Measurements from ENCODE around the gene CSNK1A1.
"Not testable (repeated sequence)": the region's sequence is repeated elsewhere in the genome, so short reads cannot be mapped to it uniquely, and the experiment has no call there.

CSNK1A1 gene

DNA sequence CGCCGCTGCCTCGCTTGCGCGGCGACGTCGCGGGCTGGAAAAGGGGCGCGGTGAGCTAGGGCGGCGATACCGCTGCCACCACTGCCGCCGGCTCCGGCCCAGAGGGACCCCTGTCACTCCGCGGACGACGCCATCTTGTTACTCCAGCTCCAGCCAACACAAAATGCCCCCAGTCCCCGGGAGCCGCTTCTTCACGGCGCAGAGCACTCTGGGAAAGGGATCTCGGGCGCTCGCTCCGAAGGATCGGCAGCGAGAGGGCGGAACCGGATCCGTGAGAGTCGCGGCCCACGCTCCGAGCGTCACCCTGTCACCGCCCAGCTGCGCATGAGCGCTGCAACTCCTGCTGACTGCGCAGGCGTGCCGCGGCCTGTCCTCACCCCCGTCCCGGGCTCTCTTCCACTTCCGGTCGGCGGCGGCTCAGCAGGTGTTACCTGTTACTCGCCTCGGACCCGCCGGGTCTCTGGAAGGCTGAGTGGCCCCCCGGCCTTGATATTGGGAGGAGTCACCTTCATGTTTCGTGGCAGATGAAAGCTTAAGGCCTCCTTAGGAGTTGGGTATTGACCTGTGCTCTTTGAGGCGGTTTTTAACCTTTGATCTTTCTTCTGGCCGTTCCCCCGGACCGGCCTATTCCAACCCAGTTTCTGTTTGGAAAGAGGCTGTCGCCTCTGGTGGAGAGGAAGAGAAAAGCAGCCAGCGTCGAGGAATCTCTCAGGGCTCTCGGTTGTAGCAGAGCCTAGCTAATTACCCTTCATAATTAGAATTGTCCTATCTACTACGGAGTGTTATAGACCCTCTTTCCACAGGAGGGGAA, at the start of gene CSNK1A1:
CSNK1A1 (minus strand) TSS at position 213 of the 811 bp plus-strand sequence. CDS start 475 bp downstream, outside the sequence.
- in situ Hi-C loops (cut with MboI; ENCODE audit: low sequenced_read_pairs) = loop anchor here (25.0 kb wide), 1 partner anchor 414 kb away; the partner anchor contains the start of gene ABLIM3

DNA sequence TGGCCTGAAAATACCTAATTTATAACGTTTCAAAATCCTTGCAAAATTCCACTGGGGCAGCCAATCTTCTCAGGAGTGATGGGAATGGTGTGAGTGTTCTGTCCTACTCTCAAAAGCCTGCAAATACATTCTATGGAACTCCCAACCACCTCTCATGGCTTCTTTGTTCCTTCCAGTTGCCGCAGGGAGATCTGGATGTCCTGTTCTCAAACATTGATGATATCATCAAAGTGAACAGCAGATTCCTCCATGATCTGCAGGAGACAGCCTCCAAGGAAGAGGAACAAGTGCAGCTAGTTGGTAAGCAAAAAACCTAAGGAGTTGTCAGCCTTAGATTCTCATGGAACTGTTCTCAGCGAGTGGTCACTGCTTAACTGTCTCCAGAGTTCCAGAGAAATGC, 49.7 kb upstream of the CSNK1A1 start:
- in situ Hi-C loops (cut with MboI; ENCODE audit: low sequenced_read_pairs) = no loop called here

DNA sequence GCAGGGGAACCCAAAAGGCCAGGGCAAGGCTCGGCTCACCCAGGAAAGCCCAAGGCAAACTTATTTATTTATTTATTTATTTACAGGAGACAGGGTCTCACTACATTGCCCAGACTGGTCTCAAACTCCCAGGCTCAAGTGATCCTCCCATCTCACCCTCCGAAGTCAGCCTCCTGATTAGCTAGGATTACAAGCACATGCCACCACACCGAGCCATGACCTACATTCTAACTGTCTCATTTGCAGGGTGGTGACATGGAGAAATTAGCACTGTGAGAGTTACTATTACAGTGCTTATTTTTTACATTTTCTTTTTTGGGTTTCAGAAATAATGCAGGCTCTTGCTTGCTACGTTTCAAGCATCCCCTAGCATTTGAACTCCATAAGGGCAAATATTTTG, 48.1 kb upstream of the CSNK1A1 start:
- in situ Hi-C loops (cut with MboI; ENCODE audit: low sequenced_read_pairs) = no loop called here

DNA sequence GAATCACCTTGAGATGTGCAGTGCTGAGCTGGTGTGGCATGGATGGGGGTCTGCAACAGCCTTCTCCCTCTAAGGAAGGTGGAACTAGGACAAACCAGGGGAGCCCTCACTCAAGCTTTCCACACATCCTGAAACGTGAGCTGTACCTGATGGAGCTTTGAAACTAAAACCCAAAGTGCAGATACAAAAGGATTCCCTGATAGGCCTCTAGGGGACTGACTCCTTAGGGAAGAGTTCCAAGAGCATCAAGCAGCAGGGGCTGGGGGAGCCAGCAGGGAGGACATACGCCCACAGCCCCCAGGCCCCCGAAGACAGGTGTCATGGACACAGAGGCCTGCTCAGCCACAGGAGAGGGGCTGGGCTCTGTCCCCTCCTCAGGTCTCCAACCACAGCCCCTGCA, 47.7 kb upstream of the CSNK1A1 start:
- in situ Hi-C loops (cut with MboI; ENCODE audit: low sequenced_read_pairs) = no loop called here

DNA sequence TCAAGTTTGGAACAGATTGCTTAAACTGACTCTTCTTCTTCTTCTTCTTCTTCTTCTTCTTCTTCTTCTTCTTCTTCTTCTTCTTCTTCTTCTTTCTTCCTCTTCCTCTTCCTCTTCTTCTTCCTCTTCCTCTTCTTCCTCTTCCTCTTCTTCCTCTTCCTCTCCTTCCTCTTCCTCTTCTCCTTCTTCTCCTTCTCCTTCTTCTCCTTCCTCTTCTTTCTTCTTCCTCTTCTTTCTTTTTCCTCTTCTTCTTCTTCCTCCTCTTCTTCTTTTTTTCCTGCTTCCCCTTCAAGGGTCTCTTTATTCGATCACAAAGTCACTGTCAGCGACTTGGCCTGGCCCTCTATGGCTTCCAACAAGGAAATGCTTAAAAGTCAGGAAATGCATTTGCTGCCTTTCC, 47.0 kb upstream of the CSNK1A1 start:
- in situ Hi-C loops (cut with MboI; ENCODE audit: low sequenced_read_pairs) = not testable (repeated sequence)

DNA sequence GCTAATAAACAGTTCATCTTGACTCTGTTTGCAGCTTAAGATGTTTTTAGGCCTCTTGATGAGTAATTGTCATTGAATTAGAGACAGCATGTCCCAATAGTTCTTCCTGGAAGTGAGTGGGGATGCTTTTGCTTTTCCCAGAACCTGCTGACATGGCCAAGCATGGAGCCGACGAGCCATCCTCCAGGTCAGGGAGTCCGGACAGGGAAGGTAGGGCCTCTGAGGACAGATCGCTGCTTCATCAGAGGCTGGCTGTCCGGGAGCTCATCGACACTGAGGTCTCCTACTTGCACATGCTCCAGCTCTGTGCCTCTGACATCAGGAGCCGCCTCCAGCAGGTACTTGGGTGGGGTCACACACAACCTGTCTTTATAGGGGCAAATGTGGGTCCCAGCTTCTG, 46.4 kb upstream of the CSNK1A1 start:
- in situ Hi-C loops (cut with MboI; ENCODE audit: low sequenced_read_pairs) = no loop called here

DNA sequence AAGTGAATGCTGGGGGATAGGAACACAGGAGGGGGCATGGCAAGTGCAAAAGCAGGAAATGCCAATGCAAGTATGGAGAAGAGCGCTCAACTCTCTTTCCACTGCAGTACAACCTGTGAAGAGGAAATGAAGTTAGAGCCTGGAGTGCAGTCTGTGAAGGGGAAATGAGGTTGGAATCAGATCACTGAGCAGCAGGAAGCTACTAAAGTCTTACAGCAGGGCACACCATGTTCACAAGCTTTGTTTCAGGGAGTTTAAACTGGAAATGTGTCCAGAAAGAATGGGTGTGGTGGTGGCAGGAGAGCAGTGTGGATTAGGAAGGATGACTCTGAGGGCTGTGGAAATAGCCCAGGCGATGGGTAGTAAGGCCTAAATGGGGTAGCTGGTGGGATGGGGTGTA, 45.5 kb upstream of the CSNK1A1 start:
- in situ Hi-C loops (cut with MboI; ENCODE audit: low sequenced_read_pairs) = no loop called here

DNA sequence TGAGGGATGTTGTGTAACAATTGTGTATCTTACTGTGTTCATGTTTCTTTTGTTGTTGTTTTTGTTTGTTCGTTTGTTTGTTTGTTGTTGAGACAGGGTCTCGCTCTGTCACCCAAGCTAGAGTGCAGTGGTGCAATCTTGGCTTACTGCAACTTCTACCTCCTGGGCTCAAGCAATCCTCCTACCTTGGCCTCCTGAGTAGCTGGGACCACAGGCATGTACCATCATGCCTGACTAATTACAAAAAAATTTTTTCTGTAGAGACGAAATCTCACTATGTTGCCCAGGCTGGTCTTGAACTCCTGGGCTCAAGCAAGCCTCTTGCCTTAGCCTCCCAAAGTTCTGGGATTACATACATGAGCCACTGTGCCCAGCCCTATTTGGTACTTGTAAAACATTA, 43.9 kb upstream of the CSNK1A1 start:
- in situ Hi-C loops (cut with MboI; ENCODE audit: low sequenced_read_pairs) = not testable (repeated sequence)

DNA sequence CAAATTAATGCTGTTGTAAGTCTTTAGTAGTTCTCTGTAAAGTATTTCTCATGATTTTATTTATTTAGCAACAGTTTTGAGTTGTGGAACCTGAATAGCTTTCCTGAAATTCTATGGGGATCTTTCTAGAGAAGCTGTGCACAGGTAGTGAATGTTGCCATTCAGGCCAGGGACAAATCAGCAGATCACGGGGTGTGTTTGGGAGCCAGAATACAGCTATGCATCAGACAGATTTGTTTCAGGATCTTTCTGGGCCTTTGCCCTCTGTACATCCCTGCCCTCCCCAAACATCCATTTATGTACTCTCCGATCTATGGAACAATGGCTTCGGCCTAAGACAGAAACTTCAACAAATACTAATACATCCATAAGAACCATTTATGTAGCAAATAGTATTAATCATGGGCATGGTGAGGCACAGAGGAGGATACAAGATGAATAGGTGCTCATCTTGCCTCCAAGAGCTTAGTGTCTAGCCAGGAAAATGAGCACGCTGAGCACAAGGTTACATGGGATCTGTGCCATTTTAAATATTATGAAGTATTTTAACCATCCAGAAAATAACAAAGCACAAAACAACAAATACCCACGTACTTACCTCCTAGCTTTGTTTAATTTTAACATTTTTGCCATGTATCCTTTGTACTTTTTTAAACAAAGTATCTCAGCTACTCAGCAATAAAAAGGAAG, 43.1 kb upstream of the CSNK1A1 start:
- in situ Hi-C loops (cut with MboI; ENCODE audit: low sequenced_read_pairs) = no loop called here

DNA sequence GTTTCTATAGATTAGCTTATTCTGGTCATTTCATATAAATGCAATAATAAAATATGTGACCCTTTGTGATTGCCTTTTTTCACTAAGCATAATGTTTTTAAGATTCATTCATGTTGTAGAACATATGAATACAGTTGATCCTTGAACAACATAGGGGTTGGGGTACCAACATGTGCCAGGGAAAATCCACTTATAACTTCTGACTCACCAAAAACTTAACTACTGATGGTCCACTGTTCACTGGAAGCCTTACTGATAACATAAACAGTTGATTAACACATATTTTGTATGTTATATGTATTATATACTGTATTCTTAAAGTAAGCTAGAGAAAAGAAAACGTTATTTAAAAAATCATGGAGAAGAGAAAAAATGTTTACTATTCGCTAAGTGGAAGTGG, 42.1 kb upstream of the CSNK1A1 start:
- in situ Hi-C loops (cut with MboI; ENCODE audit: low sequenced_read_pairs) = no loop called here

DNA sequence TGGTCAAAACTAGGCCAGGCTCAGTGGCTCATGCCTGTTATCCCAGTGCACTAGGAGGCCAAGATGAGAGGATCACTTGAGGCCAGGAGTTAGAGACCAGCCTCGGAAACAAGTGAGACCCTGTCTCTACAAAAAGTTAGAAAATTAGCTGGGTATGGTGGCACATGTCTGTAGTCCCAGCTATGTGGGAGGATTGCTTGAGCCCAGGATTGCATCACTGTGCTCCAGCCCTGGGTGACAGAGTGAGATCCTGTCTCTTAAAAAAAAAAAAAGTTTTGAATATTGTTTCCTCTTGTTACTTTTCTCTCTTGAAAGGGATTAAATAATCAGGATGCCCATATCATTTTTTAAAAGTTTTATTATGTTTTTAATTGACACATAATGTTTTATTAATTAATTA, 37.7 kb upstream of the CSNK1A1 start:
- in situ Hi-C loops (cut with MboI; ENCODE audit: low sequenced_read_pairs) = no loop called here

DNA sequence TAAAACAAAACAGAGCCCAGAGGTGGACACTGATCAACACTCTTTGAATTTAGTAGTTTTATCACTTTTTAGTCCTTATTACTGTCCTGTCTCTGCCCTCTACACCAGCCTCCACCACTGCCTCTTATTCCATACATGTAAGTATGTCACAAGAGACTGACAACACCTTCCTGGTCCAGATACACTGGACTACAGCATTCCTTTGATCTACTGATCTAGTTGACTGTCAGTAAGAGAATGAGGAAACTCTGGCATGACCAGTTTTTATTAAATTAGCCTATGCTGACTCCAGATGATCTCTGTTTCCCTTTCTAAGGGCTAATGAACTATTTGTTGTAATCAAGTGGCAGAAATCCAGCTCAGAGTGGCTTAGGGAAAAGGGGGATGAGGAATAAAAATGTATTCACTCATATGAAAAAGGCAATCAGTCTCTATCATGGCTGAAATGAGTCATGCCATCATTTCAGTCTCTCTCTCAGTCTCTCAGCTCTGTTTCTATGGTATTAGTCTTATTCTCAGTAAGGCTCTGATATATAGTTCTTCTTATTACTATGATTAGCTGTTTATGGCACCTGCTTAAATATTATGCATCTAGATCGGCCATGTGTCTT, 35.6 kb upstream of the CSNK1A1 start:
- in situ Hi-C loops (cut with MboI; ENCODE audit: low sequenced_read_pairs) = no loop called here

DNA sequence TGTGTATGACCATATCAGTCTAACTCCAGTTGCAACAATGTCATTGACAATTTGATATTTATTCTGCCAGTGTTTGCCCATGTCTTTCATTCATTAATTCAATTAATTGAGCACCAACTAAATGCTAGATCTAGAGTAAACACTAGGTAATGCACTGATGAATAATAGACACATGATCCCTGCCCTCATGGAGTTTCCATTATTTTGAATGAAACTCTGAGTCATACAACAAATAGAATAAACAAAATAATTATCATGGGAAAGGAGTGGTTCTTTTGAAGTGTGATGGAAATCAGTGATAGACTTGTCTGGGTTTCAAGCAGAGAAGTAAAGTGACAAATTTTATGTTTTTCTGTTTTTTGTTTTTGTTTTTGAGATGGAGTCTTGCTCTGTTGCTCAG, 34.7 kb upstream of the CSNK1A1 start:
- in situ Hi-C loops (cut with MboI; ENCODE audit: low sequenced_read_pairs) = no loop called here

DNA sequence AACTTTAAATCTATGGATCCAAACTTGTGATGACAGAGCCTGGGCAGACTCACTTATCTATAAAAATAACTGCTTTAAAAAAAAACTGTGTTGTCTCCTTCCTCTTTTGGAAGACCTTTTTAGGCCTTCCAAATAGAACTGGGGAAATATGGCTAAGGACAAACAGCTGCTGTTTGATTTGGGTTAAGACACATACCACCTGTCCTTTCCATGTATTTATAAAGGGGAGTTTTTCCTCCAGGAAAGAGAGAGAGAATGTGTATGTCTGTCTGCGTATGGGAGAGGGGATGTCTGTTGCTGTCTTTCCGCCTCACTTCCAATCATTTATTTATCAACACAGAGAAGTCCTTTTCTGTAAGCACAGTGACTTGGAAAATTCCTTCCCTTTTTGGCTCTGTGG, 32.9 kb upstream of the CSNK1A1 start:
- in situ Hi-C loops (cut with MboI; ENCODE audit: low sequenced_read_pairs) = no loop called here

DNA sequence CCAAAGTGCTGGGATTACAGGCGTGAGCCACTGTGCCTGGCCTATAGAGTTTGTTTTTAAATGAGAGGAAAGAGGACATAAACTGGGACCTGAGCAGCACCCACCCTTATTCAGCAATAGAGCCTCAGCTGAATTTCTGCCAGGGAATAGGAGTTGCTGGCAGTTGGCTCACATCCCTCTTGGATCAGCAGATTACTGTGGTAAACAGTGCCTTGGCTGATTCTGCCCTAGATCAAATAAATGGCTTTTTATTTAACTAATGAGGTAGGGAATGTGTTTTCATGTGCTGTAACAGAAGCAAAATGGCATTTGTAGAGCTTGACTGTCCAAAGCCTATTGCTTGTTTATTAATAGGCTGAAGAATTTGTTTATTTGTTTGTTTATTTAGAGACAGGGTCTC, 32.2 kb upstream of the CSNK1A1 start:
- in situ Hi-C loops (cut with MboI; ENCODE audit: low sequenced_read_pairs) = no loop called here

DNA sequence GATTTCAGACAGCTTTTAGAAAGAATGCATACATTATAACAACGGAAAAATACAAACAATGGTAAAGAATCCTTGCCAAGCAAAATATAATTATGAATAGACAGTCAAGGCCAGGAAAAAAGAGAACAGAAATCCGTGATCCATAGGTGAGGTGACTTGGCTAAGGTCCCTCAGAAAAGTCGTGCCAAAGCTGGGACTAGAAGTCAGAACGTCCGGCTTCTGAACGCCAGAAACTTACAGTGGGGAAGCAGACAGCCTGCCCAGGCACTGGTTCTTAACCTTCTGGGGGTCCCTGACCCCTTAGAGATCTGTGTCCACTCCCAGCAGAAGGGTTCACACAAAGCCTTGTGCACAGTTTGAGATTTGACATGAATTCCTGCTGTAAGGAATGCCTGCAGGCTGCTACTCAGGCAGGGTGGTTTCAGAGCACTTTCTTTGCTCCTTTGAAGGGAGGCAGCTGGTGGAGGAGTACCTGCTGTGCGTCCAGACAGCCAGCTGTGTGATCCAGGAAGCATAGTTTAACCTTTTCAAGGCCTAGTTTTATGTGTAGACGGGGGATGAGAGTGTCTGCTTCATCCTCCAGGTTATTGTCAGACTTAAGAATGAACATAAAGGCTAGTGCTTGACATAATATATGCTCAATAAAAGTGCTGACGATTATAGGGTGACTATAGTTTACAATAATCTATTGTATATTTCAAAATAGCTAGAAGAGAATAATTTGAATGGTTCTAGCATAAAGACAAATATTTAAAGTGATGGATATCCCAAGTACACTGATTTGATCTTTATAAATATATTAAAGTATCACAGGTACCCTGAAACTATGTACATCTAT, 30.9 kb upstream of the CSNK1A1 start:
- in situ Hi-C loops (cut with MboI; ENCODE audit: low sequenced_read_pairs) = no loop called here

DNA sequence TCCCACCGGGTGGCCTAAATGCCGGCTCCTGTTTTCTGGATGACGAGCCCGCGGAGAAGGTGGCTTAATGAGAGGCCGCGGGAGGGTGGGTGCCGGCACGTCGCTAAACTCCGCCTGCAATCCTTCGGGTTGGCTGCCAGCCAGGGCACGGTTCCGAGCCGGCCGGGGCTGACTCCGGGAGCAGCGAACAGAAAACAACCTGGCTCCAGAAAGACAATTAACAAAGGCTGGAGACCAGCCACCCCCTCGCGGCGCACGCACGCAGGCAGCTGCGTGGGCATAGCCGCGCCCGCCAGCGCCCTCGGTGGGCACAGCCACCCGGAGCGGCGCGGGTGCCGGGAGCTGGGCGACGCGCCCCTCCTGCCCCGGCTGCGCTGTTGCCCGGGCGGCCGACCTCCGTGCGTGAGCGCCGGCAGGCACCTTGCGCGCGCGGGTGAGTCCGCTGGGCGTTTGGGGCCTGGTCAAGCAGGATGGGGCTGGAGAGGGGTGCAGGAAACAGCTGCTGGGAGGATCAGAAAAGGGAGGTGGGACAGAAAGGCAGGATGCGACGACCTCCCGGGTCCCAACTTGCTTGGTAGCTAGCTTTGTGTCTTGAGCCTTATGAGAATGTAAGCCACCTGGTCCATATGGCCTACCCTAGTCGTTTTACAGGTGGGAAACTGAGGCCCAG, 30.1 kb upstream of the CSNK1A1 start, which contains the start of gene ARHGEF37:
ARHGEF37 (plus strand) TSS at position 307 of the 670 bp plus-strand sequence. CDS start 16,272 bp downstream, outside the sequence.
- in situ Hi-C loops (cut with MboI; ENCODE audit: low sequenced_read_pairs) = no loop called here

DNA sequence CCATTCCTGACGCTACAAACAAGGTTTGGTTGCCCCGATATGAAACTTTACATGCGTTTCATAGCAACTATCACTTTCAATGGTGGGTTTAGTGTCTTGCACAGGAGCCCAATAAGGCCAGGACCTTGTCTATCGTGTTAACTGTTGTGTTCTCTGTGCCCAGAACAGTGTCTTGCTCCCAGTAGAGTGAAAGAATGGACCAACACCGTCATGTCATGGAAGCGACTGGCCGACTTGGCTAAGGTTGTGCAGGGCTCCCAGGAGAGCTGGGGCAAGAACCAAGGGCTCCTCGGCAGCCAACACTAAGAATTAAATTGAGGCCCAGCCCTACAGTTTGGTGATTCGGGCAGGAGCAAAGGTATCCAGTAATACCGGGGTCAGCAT, 29.6 kb upstream of the CSNK1A1 start:
- in situ Hi-C loops (cut with MboI; ENCODE audit: low sequenced_read_pairs) = no loop called here

DNA sequence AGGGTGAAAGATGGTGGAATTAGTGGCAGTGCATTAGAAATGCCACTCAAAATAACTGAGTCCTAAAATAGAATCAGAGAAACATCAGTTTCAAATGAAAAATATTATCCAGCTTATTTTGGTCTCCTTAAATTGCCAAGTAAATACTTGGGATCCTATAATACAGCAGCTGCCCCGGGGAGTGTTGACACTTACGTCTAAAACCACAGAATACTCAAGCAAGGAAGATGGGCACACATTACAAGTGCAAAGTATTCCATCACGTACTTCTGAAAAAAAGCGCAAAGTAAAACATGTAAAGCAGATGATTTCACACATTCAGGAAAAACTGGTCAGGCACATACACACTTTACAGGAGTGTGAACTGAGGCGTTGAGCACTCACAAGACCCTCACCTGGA, 27.7 kb upstream of the CSNK1A1 start:
- in situ Hi-C loops (cut with MboI; ENCODE audit: low sequenced_read_pairs) = no loop called here

DNA sequence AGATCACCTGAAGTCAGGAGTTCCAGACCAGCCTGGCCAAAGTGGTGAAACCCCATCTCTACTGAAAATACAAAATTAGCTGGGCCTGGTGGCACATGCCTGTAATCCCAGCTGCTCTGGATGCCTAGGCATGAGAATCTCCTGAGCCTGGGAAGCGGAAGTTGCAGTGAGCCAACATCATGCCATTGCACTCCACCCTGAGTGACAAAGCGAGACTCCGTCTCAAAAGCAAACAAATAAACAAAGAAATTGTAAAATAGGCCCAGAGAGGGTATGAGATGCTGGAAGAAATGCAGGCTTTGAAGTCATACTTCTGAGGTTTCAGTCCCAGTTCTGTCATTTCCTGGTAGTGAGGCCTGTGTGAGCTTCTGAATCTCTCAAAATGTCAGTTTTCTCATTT, 24.8 kb upstream of the CSNK1A1 start:
- in situ Hi-C loops (cut with MboI; ENCODE audit: low sequenced_read_pairs) = no loop called here

Measured in HL-60/S4 treated with retinoic acid at 250 ng/mL for 4 days and 3 days (cell line).